IPS DF 19.7 (cell line): ENCODE measurements around the gene TMCC1.
A peak's percentile ranks its signal among the peaks of the same experiment; 100 is the strongest.
"Not testable (repeated sequence)": the region's sequence is repeated elsewhere in the genome, so short reads cannot be mapped to it uniquely, and the experiment has no call there.

Source experiments
- DNase-seq: peaks from one replicate; pipeline ENCODE4 v3.0.0-alpha.2; 2013; ENCODE audit warnings: low read depth, low spot score

Gene TMCC1

DNA sequence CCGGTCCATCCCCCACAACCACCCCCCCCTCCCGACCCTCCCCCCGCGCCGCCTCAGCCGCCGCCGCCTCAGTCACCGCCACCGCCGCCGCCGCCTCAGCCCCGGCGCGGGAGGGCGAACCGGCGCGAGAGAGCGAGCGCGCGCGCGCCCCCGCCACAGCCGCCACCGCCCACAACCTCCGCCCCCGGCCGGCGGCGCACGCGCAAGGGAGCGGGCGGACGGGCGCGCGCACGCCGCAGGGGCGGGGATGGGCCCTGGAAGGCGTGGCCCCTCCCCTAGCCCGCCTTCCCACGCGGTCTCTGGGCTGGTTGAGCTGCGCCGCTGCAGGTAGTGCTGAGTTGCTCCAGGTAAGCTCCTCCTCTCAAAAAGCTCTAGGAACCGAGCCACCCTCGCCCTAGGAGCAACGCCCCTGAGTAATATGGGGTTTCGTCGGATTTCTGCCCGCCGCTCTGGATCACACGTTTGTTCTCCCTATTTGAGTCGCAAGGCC is at the start of gene TMCC1:
Gene TMCC1, minus strand, starts transcription at position 131 of the 490 bp plus-strand sequence.
- DNase-seq, result peak; percentile 78

GRCh38 chr3:129943020-129943419 is 49.5 kb upstream of the TMCC1 start:
- no peak for DNase-seq

DNA sequence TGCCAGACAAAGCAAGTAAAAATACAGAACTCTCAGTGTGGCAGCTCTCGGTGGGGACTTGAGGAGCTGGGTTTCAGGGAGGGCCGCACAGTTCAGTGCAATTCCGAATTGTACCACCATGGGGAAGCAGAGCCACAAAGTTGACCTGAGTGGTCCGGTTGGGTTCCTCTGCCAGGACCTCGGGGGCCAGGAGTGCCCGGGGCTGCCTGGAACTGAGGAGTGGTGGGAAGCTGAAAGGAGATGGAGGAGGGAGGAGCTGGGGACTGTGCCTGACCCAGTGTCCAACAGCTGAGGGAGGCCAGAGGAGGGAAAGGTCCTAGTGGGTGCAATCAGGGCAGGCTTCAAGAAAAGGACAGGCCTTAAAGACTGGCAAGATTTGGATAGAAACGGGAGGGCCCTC is 48.8 kb upstream of the TMCC1 start:
- peak; percentile 50 for DNase-seq

DNA sequence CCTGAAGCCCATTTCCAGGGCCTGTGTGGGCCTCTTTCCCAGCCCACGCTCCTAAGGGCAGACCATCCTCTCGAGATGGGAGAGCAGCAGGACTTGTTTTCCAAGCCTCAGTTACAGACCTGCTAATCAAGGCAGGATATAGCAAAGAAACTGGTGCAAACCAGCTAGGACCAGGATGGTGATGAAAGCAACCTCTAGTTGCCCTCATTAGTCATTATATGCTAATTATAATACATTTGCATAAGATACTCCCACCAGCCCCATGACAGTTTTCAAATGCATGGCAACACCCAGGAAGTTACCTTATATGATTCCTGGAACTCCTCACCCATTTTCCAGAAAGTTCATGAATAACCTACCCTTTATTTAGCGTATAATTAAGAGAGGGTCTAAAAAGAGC is 46.6 kb upstream of the TMCC1 start:
- DNase-seq, result no peak

DNA sequence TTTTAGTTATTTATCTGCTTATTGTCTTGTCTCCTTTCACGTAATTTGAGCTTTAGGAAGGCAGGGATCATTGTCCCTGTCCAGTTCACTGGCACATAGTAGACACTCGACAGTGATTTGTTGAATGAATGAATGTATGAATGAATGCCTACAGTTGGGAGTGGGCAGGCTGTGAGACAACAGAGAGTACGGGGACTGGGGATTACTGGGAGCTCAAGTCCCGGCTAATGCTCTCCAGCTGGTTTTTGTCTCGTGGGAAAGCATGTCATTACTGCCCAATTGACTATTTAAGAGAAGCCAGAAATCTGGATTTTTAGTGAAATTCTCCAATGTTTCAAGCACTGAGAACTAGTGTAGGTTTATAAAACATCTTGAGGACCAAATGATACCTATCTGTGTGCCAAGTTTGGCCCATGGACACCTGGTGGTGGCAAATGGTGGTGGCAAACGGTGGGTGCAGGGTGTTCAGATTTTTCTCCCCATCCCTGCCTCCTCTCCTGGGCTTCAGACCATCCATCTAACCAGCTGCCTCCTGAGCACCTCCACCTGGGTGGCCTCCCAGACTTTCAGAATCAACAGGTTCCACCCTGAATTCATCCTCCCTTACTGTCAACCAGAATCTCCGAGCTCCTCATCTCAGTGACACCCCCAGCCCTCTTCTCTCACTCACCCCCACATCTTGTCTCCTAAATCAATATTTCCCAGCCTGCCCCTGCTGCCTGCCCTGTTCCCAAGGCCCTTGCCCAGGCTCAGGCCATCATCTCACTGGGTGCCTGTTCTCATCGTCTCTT is 44.8 kb upstream of the TMCC1 start:
- no peak for DNase-seq

DNA sequence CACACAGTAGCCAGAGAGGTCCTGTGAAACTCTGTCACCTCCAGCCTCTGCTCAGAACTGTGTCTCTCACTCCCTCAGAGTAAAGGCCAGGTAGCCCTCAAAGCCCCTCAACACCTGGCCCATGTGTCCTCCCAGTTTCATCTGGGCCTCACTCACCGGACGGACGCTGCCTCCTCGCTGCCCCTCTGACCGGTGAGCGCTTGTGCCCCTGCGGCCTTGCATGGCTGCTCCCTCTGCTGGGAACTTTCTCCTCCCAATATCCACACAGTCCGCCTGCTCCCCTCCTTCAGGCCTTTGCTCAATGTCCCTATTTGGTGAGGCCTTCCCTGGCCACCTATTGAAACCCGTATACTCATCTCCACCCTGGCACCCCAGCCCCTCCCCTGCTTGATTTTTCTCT is 44.2 kb upstream of the TMCC1 start:
- no peak for DNase-seq

DNA sequence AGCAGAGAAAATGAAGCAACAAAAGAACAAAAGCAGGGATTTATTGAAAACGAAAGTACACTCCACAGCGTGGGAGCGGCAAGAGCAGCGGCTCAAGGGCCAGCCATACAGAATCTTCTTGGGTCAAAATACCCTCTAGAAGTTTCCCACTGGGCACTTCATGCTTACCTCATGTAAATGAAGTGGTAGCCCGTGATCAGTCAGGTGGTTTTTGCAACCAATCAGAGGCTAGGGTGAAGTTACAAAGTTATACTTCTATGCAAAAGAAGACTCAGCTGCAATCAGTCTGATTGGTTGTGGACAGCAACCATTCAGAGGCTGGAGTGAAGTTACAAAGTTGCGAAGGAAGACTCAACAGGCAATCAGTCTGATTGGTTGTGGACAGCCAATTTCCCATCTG is 43.2 kb upstream of the TMCC1 start:
- no peak for DNase-seq

- no peak for DNase-seq
Measured at GRCh38 chr3:129934234-129935123, 41.0 kb upstream of the TMCC1 start.

- DNase-seq, result no peak
Measured at GRCh38 chr3:129933471-129933870, 40.0 kb upstream of the TMCC1 start.

GRCh38 chr3:129929383-129929782 is 35.9 kb upstream of the TMCC1 start:
- no peak for DNase-seq

- DNase-seq, result no peak
Measured at GRCh38 chr3:129927072-129927471, 33.6 kb upstream of the TMCC1 start.

DNA sequence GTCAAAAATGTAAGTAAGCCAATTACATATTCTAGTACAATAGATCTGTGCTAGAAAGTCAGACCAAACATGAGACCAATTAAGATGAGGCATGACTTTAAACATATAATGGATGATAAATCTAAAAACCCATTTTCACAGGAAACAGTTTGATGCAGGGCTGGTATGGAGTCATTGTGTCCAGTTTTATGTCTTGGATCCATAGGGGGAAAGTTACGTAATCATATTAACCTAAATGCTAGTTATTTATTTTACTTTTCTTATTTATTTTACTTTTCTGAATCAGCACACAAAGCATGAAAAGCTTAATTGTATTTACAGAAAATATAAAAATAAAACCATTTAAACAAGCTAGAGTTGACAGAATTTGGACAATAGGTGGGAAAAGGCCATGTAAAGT is 26.3 kb upstream of the TMCC1 start:
- no peak for DNase-seq

DNA sequence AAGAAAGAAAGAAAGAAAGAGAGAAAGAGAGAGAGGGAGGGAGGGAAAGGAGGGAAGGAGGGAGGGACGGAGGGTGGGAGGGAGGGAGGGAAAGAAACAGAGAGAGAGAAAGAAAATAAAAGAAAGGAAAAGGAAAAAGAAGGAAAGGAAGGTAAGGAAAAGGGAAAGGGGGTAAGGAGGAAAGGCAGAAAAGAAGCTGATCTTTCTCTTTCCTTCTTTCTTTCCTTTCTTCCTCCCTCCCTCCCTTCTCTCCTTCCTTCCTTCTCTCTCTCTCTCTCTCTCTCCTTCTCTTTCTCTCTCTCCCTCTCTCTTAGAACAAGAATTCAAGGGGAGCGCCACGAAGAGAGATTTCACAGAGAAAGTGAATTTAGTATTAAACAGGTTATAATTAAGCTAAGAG is 25.8 kb upstream of the TMCC1 start:
- no peak for DNase-seq

DNA sequence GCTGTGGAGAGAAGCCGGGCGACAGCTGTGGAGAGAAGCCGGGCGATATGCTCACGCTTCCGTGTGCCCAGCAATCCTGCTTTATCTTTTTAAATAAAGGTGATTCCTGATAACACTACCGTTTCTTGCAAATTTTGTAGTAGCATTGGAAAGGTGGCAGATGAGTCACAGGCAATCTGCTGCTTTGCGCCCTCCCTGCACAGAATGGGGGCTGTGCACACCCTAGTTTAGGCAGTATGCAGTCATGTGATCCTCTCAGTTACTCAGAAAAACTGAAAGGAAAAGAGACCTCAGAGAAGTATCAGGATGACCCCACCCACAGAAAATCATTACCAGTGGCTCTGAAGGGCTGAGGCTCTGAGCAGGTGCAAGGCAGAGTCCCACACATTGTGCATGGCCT is 24.9 kb upstream of the TMCC1 start:
- DNase-seq, result no peak

GRCh38 chr3:129917423-129918007 is 24.0 kb upstream of the TMCC1 start:
- DNase-seq, result no peak

- no peak for DNase-seq
Measured at GRCh38 chr3:129913618-129914017, 20.1 kb upstream of the TMCC1 start.

DNA sequence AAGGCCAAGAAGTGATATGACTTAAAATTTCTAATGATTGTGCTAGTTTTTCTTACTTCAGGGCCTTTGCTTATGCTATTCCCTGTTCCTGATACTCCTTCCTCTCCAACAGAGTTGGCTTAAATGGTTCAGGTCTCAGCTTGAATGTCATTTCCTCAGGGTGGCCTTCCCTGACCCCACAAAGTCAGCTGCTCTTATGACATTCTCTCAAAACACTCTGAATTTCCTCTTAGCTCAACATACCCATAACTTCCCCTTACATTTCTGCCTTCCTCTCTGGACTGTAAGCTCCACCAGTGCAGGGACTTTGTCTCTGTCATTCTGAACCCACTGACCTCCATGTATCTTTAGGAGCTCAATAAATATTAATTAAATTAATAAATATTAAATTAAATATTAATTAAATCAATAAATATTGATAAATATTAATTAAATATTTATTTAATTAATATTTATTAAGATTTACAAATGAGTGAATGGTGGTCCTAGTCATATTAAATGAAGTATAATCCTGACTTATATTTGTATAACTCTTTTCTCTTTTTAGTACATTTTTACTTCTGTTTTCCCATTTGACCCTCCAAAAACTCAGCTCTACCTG is 17.9 kb upstream of the TMCC1 start:
- no peak for DNase-seq

DNA sequence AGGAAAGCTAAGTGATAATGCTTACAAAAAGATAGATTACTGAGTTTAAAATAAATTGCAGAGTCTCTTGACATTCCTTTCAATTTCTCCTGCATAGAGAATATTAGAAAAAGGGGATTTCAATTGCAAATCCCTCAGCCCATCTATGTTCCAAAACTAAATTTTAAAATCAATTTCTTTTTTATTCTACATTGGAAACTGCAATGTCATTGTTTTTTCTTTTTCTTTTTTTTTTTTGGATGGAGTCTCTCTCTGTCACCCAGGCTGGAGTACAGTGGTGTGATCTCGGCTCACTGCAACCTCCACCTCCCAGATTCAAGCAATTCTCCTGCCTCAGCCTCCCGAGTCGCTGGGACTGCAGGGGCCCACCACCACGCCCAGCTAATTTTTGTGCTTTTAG is 15.7 kb upstream of the TMCC1 start:
- not testable (repeated sequence) for DNase-seq

GRCh38 chr3:129908417-129908816 is 14.9 kb upstream of the TMCC1 start:
- DNase-seq, result no peak

DNA sequence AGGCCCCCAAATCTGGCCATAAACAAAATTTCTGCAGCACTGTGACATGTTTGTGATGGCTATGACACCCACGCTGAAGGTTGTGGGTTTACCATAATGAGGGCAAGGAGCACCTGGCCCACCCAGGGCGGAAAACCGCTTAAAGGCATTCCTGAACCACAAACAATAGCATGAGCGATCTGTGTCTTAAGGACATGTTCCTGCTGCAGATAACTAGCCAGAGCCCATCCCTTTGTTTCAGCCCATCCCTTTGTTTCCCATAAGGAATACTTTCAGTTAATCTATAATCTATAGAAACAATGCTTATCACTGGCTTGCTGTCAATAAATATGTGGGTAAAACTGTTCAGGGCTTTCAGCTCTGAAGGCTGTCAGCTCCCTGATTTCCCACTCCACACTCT is 7.8 kb upstream of the TMCC1 start:
- not testable (repeated sequence) for DNase-seq

- no peak for DNase-seq
Measured at GRCh38 chr3:129897026-129897425, 3.5 kb upstream of the TMCC1 start.
